SK-N-SH (cell line): ENCODE measurements around the gene GNG12.

Experiments used
- CTCF ChIP-seq: fragments of 200-600 bp; sonication (generic); IDR thresholded peaks from 2 replicates; pipeline ENCODE4 v1.6.1; 2017; ENCODE audit warnings: antibody characterized with exemption, mild to moderate bottlenecking, moderate library complexity
- EZH2phosphoT487 ChIP-seq: fragments of 200-600 bp; sonication (generic); IDR thresholded peaks from 2 replicates; pipeline ENCODE4 v1.6.1; 2017; ENCODE audit warnings: low read depth, mixed run types, mild to moderate bottlenecking, antibody characterized with exemption, moderate library complexity, borderline replicate concordance
- FOSL2 ChIP-seq: IDR thresholded peaks from 2 replicates; pipeline ENCODE4 v1.4.0; 2012; ENCODE audit warnings: low read depth, mild to moderate bottlenecking, moderate library complexity, borderline replicate concordance
- MAX ChIP-seq: IDR thresholded peaks from 2 replicates; pipeline ENCODE4 v1.4.0; 2012; ENCODE audit warnings: low read depth
- POLR2AphosphoS5 ChIP-seq: IDR thresholded peaks from 2 replicates; pipeline ENCODE4 v1.6.1; 2012; ENCODE audit warnings: low read depth, low read length
- RAD21 ChIP-seq: IDR thresholded peaks from 2 replicates; pipeline ENCODE4 v1.6.1; 2012; ENCODE audit warnings: mild to moderate bottlenecking, low read length
- RCOR1 ChIP-seq: fragments of 150-350 bp; IDR thresholded peaks from 2 replicates; pipeline ENCODE4 v1.6.1; 2017; ENCODE audit warnings: antibody characterized with exemption, low read length
- TEAD4 ChIP-seq: IDR thresholded peaks from 2 replicates; pipeline ENCODE4 v1.4.0; 2012; ENCODE audit warnings: mild to moderate bottlenecking, borderline replicate concordance; ENCODE audit not compliant: insufficient read depth
- YY1 ChIP-seq: IDR thresholded peaks from 2 replicates; pipeline ENCODE4 v1.4.0; 2012; ENCODE audit warnings: low read depth, mild to moderate bottlenecking

GRCh38 chr1:67695963-67696362, 137.3 kb downstream of the GNG12 start:
- no peak for TF ChIP-seq TEAD4
- TF ChIP-seq CTCF = no peak
- TF ChIP-seq EZH2phosphoT487 = no peak
- no peak for TF ChIP-seq FOSL2
- TF ChIP-seq MAX = no peak
- TF ChIP-seq YY1 = no peak
- no peak for TF ChIP-seq RCOR1
- TF ChIP-seq POLR2AphosphoS5 = no peak
- TF ChIP-seq RAD21 = no peak
